H1 (cell line): ENCODE data around the gene HRH1. TPM values are rescaled to one million over a fixed set of nuclear protein-coding genes. Genes with fewer than 3 reads are reported as not detected.

Experiments used
- RXRA ChIP-seq: IDR thresholded peaks from 2 replicates; pipeline ENCODE4 v1.6.1; 2011; ENCODE audit warnings: low read depth, mild to moderate bottlenecking, low read length, moderate library complexity; ENCODE audit not compliant: insufficient read depth
- polyA plus RNA-seq, 7 experiments: library from polyadenylated mRNA; depleted of rRNA in 3 of 7; stranded (reverse) in 5 of 7; unstranded in 2 of 7; fragments of >200 nt in 5 of 7; fragments of 200-250 nt in 2 of 7; gene quantifications; 1 replicate in 5 of 7; 2 replicates in 1 of 7; 4 replicates in 1 of 7; pipeline versions ENCODE4 v1.2.1 to v1.2.3, GENCODE V29; 2011 to 2013; ENCODE audit warnings: missing spikeins in 2 of 7, mixed read lengths in 2 of 7
- total RNA-seq: library from RNA; stranded (reverse); fragmentation: NEBNext Ultra II Directional; extraction: Animal tissue kit (Norgen Biotek cat#: 25700); gene quantifications from 2 replicates; pipeline ENCODE4 v1.2.1, GENCODE V29; 2021

Gene HRH1
- total and polyA plus RNA-seq, 2 of the 8 experiments (the other 6 are each of a cell fraction or from before 2014, with no cell fraction given), result 0.11 TPM; not detected in 1

DNA sequence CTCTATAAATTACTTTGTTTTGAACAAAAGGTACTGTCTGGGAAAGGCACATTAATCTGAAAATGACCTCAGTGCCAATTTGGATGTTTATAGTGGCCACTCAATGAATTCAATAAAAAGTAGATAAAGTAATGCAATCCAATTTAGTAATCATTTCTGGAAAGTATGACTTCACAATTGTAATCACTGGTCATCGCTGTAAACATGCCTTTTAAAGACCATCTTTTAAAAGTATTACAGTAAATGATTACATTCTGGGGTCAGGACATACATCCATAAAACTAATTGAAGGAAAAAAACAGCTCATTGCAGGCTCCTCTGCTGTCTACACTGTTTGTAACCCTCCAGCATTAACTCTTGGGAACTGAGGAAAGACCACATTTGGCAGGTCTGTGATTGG, 43.2 kb downstream of the HRH1 start (continued):
- no peak for TF ChIP-seq RXRA
